HG03439 (cell line): ENCODE results near the gene ZNF254.
"Not testable (repeated sequence)": the region's sequence is repeated elsewhere in the genome, so short reads cannot be mapped to it uniquely, and the experiment has no call there.

Experiments used
- ATAC-seq: cut with Tn5 transposase; IDR thresholded peaks from one replicate; pipeline ENCODE4 v1.9.1; 2021; ENCODE audit warnings: mild to moderate bottlenecking, moderate library complexity; ENCODE audit not compliant: unreplicated experiment

The ZNF254 gene

GRCh38 chr19:24071078-24071477 lies 15.9 kb upstream of the ZNF254 start:
- no peak for ATAC-seq

GRCh38 chr19:24072720-24073119 lies 14.3 kb upstream of the ZNF254 start:
- no peak for ATAC-seq

- no peak for ATAC-seq
These were observed 13.2 kb upstream of the ZNF254 start for GRCh38 chr19:24073807-24074206.

- ATAC-seq: no peak
These were observed 12.1 kb upstream of the ZNF254 start for GRCh38 chr19:24074720-24075454.

- ATAC-seq: not testable (repeated sequence)
These were observed 11.5 kb upstream of the ZNF254 start for GRCh38 chr19:24075530-24075929.

- ATAC-seq: no peak
These were observed 8.3 kb upstream of the ZNF254 start for GRCh38 chr19:24078680-24079079.

- ATAC-seq: no peak
These were observed 5.9 kb upstream of the ZNF254 start for GRCh38 chr19:24081056-24081455.

GRCh38 chr19:24098359-24098758 lies 11.4 kb downstream of the ZNF254 start:
- ATAC-seq: no peak

- ATAC-seq: no peak
These were observed 12.8 kb downstream of the ZNF254 start for GRCh38 chr19:24099829-24100228.

- not testable (repeated sequence) for ATAC-seq
These were observed 13.6 kb downstream of the ZNF254 start for GRCh38 chr19:24100597-24100996.

GRCh38 chr19:24101459-24102115 lies 14.6 kb downstream of the ZNF254 start:
- ATAC-seq: no peak

GRCh38 chr19:24127601-24128000 lies 40.6 kb downstream of the ZNF254 start:
- ATAC-seq: no peak

- ATAC-seq: no peak
These were observed 53.1 kb downstream of the ZNF254 start for GRCh38 chr19:24140099-24140498.

- ATAC-seq: no peak
These were observed 53.6 kb downstream of the ZNF254 start for GRCh38 chr19:24140591-24140990.

GRCh38 chr19:24141612-24142011 lies 54.6 kb downstream of the ZNF254 start:
- ATAC-seq: no peak

GRCh38 chr19:24142771-24143170 lies 55.8 kb downstream of the ZNF254 start:
- no peak for ATAC-seq

GRCh38 chr19:24159707-24160106 lies 72.7 kb downstream of the ZNF254 start:
- ATAC-seq: no peak

- ATAC-seq: no peak
These were observed 79.1 kb downstream of the ZNF254 start for GRCh38 chr19:24166055-24166454.

GRCh38 chr19:24173882-24174281 lies 86.9 kb downstream of the ZNF254 start:
- no peak for ATAC-seq

GRCh38 chr19:24177686-24178085 lies 90.7 kb downstream of the ZNF254 start:
- ATAC-seq: no peak

GRCh38 chr19:24178207-24178606 lies 91.2 kb downstream of the ZNF254 start:
- no peak for ATAC-seq
